UCSD-AML1 (cell line): ENCODE results near the gene KPNB1.
"Not testable (repeated sequence)": the region's sequence is repeated elsewhere in the genome, so short reads cannot be mapped to it uniquely, and the experiment has no call there.

ENCODE experiments used
- DNase-seq: peaks from one replicate; lab custom pipeline; 2025; ENCODE audit not compliant: unreplicated experiment; lab: John Stamatoyannopoulos, UW

The KPNB1 gene

GRCh38 chr17:47676510-47677165 is 26.9 kb downstream of the KPNB1 start:
- no peak for DNase-seq

DNA sequence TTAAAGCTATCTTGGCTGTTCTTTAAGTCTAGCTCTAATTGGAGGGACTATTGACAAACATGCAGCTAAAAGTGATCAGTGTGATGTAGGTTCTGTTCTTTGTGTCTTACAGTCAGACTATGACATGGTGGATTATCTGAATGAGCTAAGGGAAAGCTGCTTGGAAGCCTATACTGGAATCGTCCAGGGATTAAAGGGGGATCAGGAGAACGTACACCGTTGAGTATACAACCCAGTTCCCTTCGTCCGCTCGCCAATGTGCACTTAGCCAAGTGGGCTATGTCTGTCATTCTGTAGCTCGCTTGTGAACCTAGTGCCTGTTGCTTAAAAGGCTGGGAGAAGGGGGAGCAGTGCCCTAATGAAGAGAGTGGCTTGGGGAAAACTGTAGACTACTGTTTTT is 28.5 kb downstream of the KPNB1 start:
- no peak for DNase-seq

GRCh38 chr17:47682138-47682537 is 32.4 kb downstream of the KPNB1 start:
- no peak for DNase-seq

GRCh38 chr17:47682727-47683126 is 33.0 kb downstream of the KPNB1 start:
- DNase-seq, result not testable (repeated sequence)

GRCh38 chr17:47684025-47684424 is 34.3 kb downstream of the KPNB1 start:
- DNase-seq, result no peak

DNA sequence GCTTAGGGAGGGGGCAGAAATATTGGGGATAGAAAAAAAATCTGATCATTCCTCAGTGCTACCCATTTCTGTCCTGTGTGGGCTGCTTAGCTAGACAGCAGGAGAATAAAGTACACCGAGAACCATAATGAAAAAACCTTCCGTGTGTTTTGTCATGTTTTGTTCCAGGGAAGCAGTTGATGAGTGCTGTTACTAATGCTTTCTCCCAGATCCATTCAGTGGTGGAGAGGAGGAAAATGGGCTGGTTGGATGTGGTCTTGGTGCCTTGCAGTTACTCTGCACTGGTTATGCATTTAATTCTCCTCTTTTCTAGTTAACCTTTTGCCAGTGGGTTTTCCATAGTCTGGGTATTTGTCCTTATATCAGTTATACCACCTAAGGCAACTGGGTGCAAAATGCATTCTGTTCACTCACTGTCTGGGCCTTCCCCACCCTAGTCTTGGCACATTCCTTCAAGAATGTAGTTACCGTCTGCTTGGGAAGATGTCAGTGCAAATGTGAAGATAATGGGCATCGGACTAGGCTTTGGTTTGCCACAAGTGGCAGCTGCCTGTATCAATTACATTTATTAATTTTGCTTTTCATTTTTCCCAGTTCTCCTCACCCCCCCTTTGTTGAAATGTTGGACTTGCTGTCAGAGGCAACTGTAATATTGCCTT is 34.9 kb downstream of the KPNB1 start:
- DNase-seq, result no peak

GRCh38 chr17:47685556-47686275 is 36.0 kb downstream of the KPNB1 start:
- no peak for DNase-seq

GRCh38 chr17:47686276-47686635 is 36.5 kb downstream of the KPNB1 start:
- no peak for DNase-seq

DNA sequence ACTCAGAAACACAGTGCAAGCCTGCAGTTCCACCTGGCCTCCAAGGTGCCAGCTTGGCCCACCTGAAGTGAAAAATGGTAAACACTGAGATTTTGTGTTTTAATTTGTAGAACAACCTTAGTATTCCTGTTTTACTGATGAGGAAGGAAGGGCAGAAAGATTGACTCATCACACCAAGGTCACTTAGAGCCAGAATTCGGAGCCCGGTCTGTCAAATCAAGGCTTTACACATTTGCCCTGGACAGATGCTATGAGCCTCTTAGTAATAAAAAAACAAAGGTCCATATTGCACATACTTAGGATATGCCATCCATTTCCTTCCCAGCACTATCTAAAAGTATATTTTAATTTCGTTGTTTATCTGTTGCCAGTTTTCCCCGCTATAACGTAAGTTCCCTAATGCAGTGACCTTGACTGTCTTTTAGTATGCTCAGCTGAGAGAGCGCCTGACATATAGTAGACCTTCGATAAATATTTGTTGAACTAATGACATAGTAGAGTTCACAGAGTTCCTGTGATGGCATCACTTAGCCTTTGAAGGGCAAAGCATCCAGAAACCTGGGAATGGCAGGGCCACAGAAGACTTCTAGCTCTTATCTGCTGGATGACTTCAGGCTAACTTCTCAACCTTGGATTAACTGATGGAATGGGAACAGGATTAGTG is 37.1 kb downstream of the KPNB1 start:
- DNase-seq, result no peak

GRCh38 chr17:47687328-47687690 is 37.6 kb downstream of the KPNB1 start:
- DNase-seq, result no peak

DNA sequence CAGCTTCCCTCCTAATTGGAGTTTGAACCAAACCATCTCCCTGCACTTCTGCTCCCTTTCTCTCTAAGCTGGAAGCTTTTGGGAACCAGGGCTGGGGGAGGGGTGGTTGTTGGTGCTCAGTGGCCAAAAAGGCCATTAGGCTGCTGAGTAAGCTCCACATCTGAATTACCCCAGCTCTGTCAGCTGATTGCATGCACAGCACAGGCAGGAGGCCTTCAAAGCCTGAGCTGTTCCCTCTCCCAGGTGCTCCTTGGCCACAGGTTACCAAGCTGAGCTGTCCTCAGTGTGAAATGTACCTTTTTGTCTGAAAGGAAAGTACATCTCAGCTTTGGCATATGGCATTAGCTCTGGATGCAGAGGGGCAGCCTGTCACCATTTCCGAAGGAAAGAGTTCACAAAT is 38.0 kb downstream of the KPNB1 start:
- DNase-seq, result no peak

DNA sequence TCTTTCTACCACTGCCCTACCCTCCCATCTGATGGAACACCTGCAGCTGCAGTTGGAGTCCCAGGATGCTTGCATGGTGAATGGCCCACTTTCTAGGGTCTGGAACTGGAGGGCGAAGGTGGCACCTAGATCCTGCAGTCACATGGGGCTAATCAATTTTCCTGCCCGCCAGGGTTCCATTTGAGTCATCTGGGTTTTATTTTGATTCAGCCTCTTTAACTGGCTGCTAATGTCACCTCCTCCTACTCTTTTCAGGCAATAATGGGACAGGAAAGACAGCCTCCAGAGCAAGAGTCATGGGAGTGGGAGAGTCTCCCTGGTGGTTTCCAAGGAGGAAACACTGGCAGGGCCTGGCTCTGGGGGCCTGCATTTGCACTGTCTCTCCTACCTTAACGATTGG is 40.4 kb downstream of the KPNB1 start:
- no peak for DNase-seq

DNA sequence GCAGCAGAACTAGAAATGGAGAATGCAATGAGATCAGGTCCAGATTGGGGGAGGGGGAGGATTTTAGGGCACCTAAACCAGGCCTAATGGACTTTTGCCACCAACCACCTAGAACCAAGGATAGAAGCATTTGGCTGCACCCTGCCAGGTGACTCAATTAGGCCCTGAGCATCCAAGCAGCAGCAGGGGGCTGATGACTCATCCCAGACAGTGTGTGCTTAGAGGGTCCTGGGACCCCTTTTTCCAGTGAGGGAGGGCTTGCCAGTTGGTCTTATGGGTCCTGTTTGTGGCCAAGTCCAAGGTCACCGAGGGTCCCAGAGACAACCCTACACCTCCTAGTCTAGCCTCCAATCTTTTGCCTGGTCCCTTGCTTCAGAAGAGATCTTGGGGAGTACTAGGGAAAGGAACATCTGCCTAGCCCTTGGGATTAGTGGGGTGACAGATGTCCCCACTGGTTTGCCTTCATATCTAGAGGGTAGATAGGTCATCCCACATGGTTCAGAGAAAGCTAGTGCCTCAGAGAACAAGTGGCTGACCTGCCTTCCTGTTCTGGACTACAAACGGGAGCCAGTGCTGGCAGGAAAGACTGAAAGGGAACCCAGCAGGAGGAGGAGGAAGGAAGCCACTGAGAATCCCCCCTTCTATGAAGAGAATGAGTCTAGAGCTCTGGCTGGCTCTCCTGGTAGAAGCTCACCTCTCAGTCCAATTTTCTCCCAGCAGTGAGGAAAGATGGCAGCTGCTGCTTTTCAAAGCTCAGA is 42.6 kb downstream of the KPNB1 start:
- DNase-seq, result no peak

DNA sequence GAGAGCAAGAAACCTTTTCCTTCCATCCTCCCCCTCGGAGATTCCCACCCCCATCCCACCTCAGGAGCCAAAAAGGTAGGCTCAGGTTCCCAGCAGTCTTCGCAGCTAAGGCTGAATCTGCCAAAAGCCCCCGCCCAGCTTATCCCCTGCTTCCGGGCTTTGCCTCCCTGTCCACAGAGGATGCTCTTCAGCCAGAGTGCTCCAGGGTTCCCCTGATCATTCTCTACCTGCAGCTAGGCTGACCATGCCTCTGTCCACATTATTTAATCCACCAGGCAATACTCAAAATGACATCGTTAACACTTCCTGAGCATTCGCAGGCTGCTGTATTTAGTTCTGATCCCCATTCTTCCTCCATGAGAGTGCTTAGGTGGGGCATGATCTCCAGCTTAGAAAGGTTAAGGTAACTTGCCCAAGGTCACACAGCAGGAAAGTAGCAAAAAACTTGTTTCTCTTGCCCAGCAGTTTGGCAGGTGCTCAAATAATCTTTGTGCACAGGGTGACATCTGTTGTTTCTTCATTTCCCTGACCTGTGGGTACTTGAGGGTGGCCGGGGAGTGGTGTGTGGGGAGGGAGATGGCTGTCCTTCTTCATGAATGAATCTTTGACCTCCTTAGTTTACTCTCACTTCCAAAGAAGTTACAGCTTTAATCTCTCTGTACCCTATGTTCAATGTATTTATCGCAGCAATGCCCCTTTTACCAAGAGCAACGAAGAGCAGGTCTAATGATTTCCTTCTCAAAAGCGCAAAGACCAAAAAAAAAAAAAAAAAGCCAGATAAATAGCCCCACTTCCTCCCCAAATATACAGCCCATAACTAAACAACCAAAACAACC is 43.4 kb downstream of the KPNB1 start:
- DNase-seq, result no peak

DNA sequence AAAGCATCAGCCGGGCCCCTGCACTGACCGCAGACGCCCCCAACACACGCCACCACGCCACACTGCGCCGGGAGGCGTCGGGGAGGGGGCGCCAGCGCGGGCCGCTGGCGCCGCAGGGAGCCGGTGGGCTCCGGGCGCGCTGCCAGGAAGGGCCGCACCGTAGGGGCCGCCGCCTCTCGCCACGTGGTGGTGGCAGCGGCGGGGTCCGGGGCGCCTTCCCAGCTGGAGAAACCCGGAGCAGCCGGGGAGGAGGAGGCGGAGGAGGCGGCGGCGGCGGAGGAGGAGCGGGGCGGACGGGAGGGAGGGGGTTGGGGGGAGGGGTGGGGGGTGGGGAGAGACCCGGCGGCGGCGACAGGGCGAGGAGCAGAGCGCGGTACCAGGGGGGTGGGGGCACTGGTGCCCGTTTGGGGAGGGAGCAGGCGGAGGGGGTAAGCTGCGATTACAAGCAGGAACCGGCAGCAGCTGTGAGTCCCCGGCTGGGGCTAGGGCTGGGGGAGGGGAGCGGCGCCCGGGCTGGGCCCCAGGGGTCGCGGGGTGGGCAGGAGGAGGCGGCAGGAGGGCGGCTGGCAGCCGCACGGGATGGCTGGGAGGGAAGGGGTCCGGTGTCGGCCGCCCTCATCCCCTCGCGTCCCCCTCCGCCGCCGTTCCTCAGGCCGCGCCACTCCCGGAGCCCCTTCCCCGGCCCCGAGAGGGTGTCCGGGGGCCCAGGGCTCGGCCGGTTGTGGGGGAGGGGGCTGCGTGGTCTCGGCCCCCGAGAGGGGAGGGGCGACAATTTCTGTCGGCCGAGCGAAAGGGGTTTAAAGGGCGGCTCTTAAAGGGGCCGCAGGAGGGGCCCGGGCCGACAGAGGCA is 44.2 kb downstream of the KPNB1 start, which contains the start of gene TBKBP1:
TSS of gene TBKBP1 (plus strand) at position 431 of the 850 bp plus-strand sequence. CDS start 1,952 bp downstream, outside the sequence.
- peak; percentile 85 for DNase-seq

- DNase-seq, result peak; percentile 89
Measured at GRCh38 chr17:47694581-47695428, 45.1 kb downstream of the KPNB1 start.

GRCh38 chr17:47695429-47696376 is 46.0 kb downstream of the KPNB1 start:
- peak; percentile 95 for DNase-seq
